ENCODE data around the gene EQTN. TPM values are rescaled to one million over a fixed set of nuclear protein-coding genes. Genes with fewer than 3 reads are reported as not detected.

The EQTN gene
- total RNA-seq, 1 donor from 2014 or later = not detected

- H3K4me3 ChIP-seq = no peak overlapping the region
- H3K27ac ChIP-seq = no peak overlapping the region
- no peaks in the 10 kb centered on the region for H3K4me1 ChIP-seq
- intact Hi-C loops (cut with DNase I) = no loop called here
- H3K36me3 ChIP-seq = no peaks in the 10 kb centered on the region
- H3K9me3 ChIP-seq = no peaks in the 10 kb centered on the region
- no peaks in the 10 kb centered on the region for H3K27me3 ChIP-seq
- no peak for DNase-seq (ENCODE audit: extremely low spot score in 2 of 2)
- TF ChIP-seq POLR2AphosphoS5 (IDR thresholded peaks at IDR 0.05; ENCODE audit: insufficient read depth in 1 of 2, low read depth in 1 of 2) (no peak), POLR2A (IDR thresholded peaks at IDR 0.05) (no peak)
- TF ChIP-seq, protein P1, sequence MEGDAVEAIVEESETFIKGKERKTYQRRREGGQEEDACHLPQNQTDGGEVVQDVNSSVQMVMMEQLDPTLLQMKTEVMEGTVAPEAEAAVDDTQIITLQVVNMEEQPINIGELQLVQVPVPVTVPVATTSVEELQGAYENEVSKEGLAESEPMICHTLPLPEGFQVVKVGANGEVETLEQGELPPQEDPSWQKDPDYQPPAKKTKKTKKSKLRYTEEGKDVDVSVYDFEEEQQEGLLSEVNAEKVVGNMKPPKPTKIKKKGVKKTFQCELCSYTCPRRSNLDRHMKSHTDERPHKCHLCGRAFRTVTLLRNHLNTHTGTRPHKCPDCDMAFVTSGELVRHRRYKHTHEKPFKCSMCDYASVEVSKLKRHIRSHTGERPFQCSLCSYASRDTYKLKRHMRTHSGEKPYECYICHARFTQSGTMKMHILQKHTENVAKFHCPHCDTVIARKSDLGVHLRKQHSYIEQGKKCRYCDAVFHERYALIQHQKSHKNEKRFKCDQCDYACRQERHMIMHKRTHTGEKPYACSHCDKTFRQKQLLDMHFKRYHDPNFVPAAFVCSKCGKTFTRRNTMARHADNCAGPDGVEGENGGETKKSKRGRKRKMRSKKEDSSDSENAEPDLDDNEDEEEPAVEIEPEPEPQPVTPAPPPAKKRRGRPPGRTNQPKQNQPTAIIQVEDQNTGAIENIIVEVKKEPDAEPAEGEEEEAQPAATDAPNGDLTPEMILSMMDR (IDR thresholded peaks at IDR 0.05) = no peak
These were observed 6.3 kb upstream of the EQTN start for GRCh38 chr9:27303219-27303618.

DNA sequence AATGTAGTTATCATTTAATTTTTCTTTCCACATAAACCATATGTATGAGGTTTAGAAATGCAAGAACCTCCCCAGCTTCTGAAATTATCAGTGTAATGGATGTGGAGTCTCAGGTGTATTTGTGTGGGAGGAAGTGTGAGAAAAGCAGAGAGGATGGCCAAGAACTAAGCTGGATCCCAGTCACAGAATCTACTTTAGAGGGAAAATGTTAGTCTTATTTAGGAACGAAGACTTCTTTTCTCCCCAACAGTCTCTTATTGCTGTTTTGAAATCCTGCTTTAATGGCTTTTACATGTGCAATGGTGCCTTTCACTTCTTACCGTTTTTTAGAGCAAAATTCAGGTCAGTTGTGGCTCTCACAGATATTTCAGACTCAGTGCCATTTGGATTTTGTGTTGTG, 3.0 kb downstream of the EQTN start:
- Histone ChIP-seq H3K27ac (no peak overlapping the region), H3K36me3 (no peaks in the 10 kb centered on the region), H3K27me3 (no peaks in the 10 kb centered on the region), H3K4me3 (no peak overlapping the region), H3K4me1 (no peaks in the 10 kb centered on the region), H3K9me3 (no peaks in the 10 kb centered on the region)
- TF ChIP-seq POLR2AphosphoS5 (IDR thresholded peaks at IDR 0.05; ENCODE audit: insufficient read depth in 1 of 2, low read depth in 1 of 2) (no peak), POLR2A (IDR thresholded peaks at IDR 0.05) (no peak)
- TF ChIP-seq, protein P1 (IDR thresholded peaks at IDR 0.05) = no peak
- intact Hi-C loops (cut with DNase I) = no loop called here
- no peak for DNase-seq (ENCODE audit: extremely low spot score in 2 of 2)

DNA sequence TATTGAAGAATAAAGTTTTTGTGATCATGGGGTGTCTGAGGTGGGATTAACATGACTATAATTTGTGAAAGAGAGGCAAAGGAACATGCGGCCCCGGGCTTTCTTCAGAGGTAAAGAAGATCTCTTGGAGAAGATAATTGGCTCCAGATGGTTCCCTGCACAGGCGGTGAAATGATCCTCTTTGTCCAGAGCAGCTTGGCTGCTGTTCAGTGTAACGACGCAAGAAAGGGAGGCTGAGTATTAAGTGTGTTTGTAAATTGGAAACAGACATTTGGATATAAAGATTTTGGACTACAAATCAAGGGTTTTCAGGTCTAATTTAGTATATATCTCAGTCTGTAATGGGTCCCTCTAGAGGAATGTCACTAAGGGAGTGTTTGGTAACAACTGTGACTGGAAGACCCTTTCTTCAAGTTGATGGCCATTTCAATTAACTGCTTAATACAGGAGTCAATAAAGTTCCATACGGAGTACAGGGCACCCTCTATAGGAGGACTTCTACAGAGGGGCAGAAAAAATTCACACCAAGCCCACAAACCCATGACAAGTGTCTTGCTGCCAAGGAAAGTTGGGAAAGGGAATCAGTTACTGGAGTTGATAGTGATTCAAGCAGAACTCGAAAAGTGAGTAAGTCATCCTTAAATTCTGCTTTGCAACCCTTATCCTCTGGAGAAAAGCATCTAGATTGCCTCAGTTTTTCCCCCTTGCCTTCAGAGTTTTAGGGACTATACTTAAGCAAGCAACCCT, 4.1 kb downstream of the EQTN start:
- intact Hi-C loops (cut with DNase I) = no loop called here
- no peaks in the 10 kb centered on the region for H3K27me3 ChIP-seq
- no peaks in the 10 kb centered on the region for H3K9me3 ChIP-seq
- no peak for DNase-seq (ENCODE audit: extremely low spot score in 2 of 2)
- H3K4me3 ChIP-seq = no peak overlapping the region
- no peaks in the 10 kb centered on the region for H3K4me1 ChIP-seq
- H3K27ac ChIP-seq = no peak overlapping the region
- no peaks in the 10 kb centered on the region for H3K36me3 ChIP-seq
- TF ChIP-seq POLR2A (IDR thresholded peaks at IDR 0.05) (no peak), POLR2AphosphoS5 (IDR thresholded peaks at IDR 0.05; ENCODE audit: insufficient read depth in 1 of 2, low read depth in 1 of 2) (no peak)
- TF ChIP-seq, protein P1 (IDR thresholded peaks at IDR 0.05) = no peak

- no peak for TF ChIP-seq POLR2A (IDR thresholded peaks at IDR 0.05)
- TF ChIP-seq, protein P1 (IDR thresholded peaks at IDR 0.05) = no peak
- no peak for TF ChIP-seq POLR2AphosphoS5 (IDR thresholded peaks at IDR 0.05; ENCODE audit: insufficient read depth in 1 of 2, low read depth in 1 of 2)
These were observed 5.7 kb downstream of the EQTN start for GRCh38 chr9:27291292-27291691.

GRCh38 chr9:27282269-27282668, 14.7 kb downstream of the EQTN start:
- H3K9me3 ChIP-seq = no peaks in the 10 kb centered on the region
- DNase-seq (ENCODE audit: extremely low spot score in 2 of 2) = no peak
- H3K27ac ChIP-seq = no peak overlapping the region
- H3K4me1 ChIP-seq = no peaks in the 10 kb centered on the region
- no peaks in the 10 kb centered on the region for H3K27me3 ChIP-seq
- H3K36me3 ChIP-seq = no peaks in the 10 kb centered on the region
- no peak for TF ChIP-seq POLR2A (IDR thresholded peaks at IDR 0.05)
- TF ChIP-seq, protein P1 (IDR thresholded peaks at IDR 0.05) = no peak
- no peak for TF ChIP-seq POLR2AphosphoS5 (IDR thresholded peaks at IDR 0.05; ENCODE audit: insufficient read depth in 1 of 2, low read depth in 1 of 2)
- no peak overlapping the region for H3K4me3 ChIP-seq
- intact Hi-C loops (cut with DNase I) = no loop called here

More at GRCh38 chr9:27291292-27291691, 5.7 kb downstream of the EQTN start:
- DNase-seq (ENCODE audit: extremely low spot score in 2 of 2) = no peak
- Histone ChIP-seq H3K9me3 (no peaks in the 10 kb centered on the region), H3K27me3 (no peaks in the 10 kb centered on the region), H3K4me1 (no peaks in the 10 kb centered on the region), H3K4me3 (no peak overlapping the region), H3K36me3 (no peaks in the 10 kb centered on the region), H3K27ac (no peak overlapping the region)
- intact Hi-C loops (cut with DNase I) = no loop called here

Measured in vagina (tissue), 2 donors.